Mucosa of descending colon (tissue), 3 donors: ENCODE results near the gene ZAR1. TPM values are rescaled to one million over a fixed set of nuclear protein-coding genes. Genes with fewer than 3 reads are reported as not detected.

Experiments used
- ATAC-seq: fragments of 200-7000 bp; cut with Tn5 transposase; one replicate; pipeline ENCODE4 v1.9.1; 2020; ENCODE audit warnings: mild to moderate bottlenecking, moderate library complexity
- DNase-seq, 3 donors: peaks; one replicate each; pipeline ENCODE4 v3.0.0-alpha.2; 2020
- H3K36me3 ChIP-seq: fragments of 200-600 bp; one replicate; pipeline ENCODE4 v1.8.0; 2021; ENCODE audit warnings: low read depth, mild to moderate bottlenecking
- H3K4me1 ChIP-seq: fragments of 200-600 bp; one replicate; pipeline ENCODE4 v1.8.0; 2021; ENCODE audit warnings: low read depth, mild to moderate bottlenecking
- H3K4me3 ChIP-seq: fragments of 200-600 bp; one replicate; pipeline ENCODE4 v1.8.0; 2021; ENCODE audit warnings: mild to moderate bottlenecking
- H3K9me3 ChIP-seq: fragments of 200-600 bp; one replicate; pipeline ENCODE4 v1.8.0; 2021; ENCODE audit warnings: mild to moderate bottlenecking
- intact Hi-C, 2 donors: fragments of 100-400 bp; cut with DNase I in 1 of 2; cut with micrococcal nuclease in 1 of 2; formaldehyde crosslinking; loops; one replicate each; pipeline versions ENCODE4 v1.11.0 to v1.11.1; 2022; cut with DNase I, micrococcal nuclease
- total RNA-seq, 3 donors: library from RNA; stranded (reverse); fragmentation: NEBNext Ultra II Directional in 2 of 3; extraction: Animal tissue kit (Norgen Biotek cat#: 25700) in 2 of 3; gene quantifications; one replicate each; pipeline versions ENCODE4 v1.2.1 to v1.2.4, GENCODE V29; 2021 to 2023
- TF ChIP-seq, protein P1 (sequence below): fragments of 200-600 bp; IDR thresholded peaks from one replicate; pipeline ENCODE4 v1.8.0; 2022; ENCODE audit warnings: antibody characterized with exemption, mild to moderate bottlenecking
- donor health status: DM: no; HTN: no; CAD: no; lungs with moderate emphysema.
- donor health status: DM: no; HTN: no; CAD: no.
- donor health status: DM: no; HTN: yes; CAD: no.

Gene ZAR1
- total RNA-seq, 3 donors from 2014 or later = not detected

GRCh38 chr4:48538358-48538757, 48.3 kb downstream of the ZAR1 start:
- TF ChIP-seq, protein P1, sequence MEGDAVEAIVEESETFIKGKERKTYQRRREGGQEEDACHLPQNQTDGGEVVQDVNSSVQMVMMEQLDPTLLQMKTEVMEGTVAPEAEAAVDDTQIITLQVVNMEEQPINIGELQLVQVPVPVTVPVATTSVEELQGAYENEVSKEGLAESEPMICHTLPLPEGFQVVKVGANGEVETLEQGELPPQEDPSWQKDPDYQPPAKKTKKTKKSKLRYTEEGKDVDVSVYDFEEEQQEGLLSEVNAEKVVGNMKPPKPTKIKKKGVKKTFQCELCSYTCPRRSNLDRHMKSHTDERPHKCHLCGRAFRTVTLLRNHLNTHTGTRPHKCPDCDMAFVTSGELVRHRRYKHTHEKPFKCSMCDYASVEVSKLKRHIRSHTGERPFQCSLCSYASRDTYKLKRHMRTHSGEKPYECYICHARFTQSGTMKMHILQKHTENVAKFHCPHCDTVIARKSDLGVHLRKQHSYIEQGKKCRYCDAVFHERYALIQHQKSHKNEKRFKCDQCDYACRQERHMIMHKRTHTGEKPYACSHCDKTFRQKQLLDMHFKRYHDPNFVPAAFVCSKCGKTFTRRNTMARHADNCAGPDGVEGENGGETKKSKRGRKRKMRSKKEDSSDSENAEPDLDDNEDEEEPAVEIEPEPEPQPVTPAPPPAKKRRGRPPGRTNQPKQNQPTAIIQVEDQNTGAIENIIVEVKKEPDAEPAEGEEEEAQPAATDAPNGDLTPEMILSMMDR = no peak
- H3K4me1 ChIP-seq = no peaks in the 10 kb centered on the region
- no peak for ATAC-seq
- no peak for DNase-seq
- intact Hi-C loops = no loop called here
- H3K36me3 ChIP-seq = peaks cover 17% of the 10 kb centered on the region
- H3K9me3 ChIP-seq = no peaks in the 10 kb centered on the region
- no peak overlapping the region for H3K4me3 ChIP-seq

DNA sequence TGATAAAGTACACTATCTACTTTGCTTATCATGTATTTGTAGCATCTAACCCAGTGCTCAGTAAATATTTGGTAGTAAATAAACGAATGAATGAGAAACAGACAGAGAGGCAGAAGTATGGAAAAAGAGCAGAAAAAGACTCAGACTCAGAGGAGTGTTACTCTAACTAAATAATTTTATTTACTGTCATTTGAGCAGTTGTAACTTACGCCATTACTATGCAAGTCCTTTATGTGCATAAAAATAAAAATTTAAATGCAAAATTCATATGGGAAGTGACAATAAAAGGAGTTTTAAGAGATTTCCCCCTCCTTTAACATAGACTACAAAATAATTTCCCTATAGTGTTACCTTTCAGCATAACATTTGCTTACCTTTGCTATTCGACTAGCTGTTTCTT, 49.5 kb downstream of the ZAR1 start:
- no peaks in the 10 kb centered on the region for H3K9me3 ChIP-seq
- H3K4me3 ChIP-seq = no peak overlapping the region
- DNase-seq = no peak
- TF ChIP-seq, protein P1 = no peak
- no peak for ATAC-seq
- peaks cover 17% of the 10 kb centered on the region for H3K36me3 ChIP-seq
- no peaks in the 10 kb centered on the region for H3K4me1 ChIP-seq
- intact Hi-C loops = no loop called here

DNA sequence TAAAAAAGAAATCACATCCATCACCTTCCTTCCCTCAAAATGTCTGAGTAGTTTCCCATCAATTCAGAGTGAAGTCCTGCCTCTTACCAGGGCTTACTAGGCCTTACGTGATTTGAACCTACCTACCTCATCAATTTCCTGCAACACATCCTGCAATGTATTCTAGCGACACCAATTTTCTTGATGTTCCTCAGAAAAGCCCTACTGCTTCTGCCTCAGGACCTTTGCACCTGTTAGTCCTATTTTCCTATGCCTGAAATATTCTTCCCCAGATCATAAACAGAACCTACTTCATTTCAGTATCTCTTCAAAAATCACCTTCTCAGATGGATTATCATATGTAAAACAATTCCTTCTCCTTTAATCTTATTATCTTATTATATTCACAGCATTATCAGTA, 52.8 kb downstream of the ZAR1 start:
- Histone ChIP-seq H3K4me1 (no peaks in the 10 kb centered on the region), H3K36me3 (peaks cover 24% of the 10 kb centered on the region), H3K4me3 (no peak overlapping the region), H3K9me3 (no peaks in the 10 kb centered on the region)
- TF ChIP-seq, protein P1 = no peak
- no peak for DNase-seq
- intact Hi-C loops = no loop called here
- no peak for ATAC-seq

DNA sequence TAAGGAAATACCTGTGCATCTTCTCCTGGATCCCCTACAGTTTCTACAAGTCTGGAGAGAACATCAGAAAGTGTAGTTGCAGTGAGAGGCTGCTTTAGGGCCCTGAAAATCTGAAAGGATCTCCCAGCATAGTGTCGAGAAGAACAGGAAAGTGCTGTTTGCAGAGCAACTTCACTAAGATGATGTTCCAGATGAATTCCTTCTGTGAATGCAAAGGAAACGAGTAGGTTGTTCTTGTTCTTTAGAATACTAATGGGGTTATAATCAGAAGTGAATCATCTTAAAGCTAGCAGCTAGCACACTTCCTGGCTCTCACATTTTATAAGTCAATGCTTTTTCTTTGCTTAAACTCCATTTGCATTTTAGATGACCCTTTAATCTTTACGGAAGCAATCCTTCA, 53.7 kb downstream of the ZAR1 start:
- Histone ChIP-seq H3K36me3 (peaks cover 24% of the 10 kb centered on the region), H3K4me3 (no peak overlapping the region), H3K4me1 (no peaks in the 10 kb centered on the region), H3K9me3 (no peaks in the 10 kb centered on the region)
- ATAC-seq (no peak), DNase-seq (no peak)
- TF ChIP-seq, protein P1 = no peak
- intact Hi-C loops = no loop called here

Other genes starting within 250 kb of the ZAR1 start
- 1 to 10 TPM; 3.4 to 4.0 (median 3.8) TPM for gene TEC, start 220.4 kb upstream of the ZAR1 start, total RNA-seq
- 100 to 1,000 TPM in 1 of 3 donors, 10 to 100 TPM in 2; 73.5 to 153 (median 90.6) TPM for gene SLAIN2, start 148.7 kb upstream of the ZAR1 start, total RNA-seq
- 1 to 10 TPM in 1 of 3 donors, under 1 TPM in 1, not detected in 1; 0.26 to 2.1 TPM for gene SLC10A4, start 6.9 kb upstream of the ZAR1 start, total RNA-seq